GM12878 (cell line): ENCODE measurements around the gene BBLN.

Experiments used
- BCL11A ChIP-seq: IDR thresholded peaks from 2 replicates; pipeline ENCODE4 v1.6.1; 2011; ENCODE audit warnings: low read depth, low read length
- CTCF ChIP-seq, 3 experiments: IDR thresholded peaks in 2 of 3; conservative IDR thresholded peaks in 1 of 3; 2 replicates each; pipeline ENCODE4 v1.5.1; 2011; ENCODE audit warnings: low read depth in 3 of 3, low read length in 3 of 3, mild to moderate bottlenecking in 3 of 3, control low read depth in 2 of 3, moderate library complexity in 2 of 3, inconsistent platforms in 1 of 3, mixed read lengths in 1 of 3; ENCODE audit not compliant: control insufficient read depth in 2 of 3, insufficient read depth in 1 of 3; ENCODE audit errors: extremely low read depth in 1 of 3
- EP300 ChIP-seq, 2 experiments: fragments of 150-350 bp in 1 of 2; IDR thresholded peaks; 2 replicates each; pipeline ENCODE4 v1.6.1; 2011 to 2012; ENCODE audit warnings: low read depth in 2 of 2, low read length in 2 of 2, borderline replicate concordance in 1 of 2, improper control_type of control experiment in 1 of 2, inconsistent platforms in 1 of 2; ENCODE audit not compliant: control insufficient read depth in 1 of 2
- ESRRA ChIP-seq: IDR thresholded peaks from 2 replicates; pipeline ENCODE4 v1.6.1; 2012; ENCODE audit warnings: mild to moderate bottlenecking, low read length, improper control_type of control experiment
- POLR2AphosphoS2 ChIP-seq: IDR thresholded peaks from 2 replicates; pipeline ENCODE4 v1.6.1; 2011; ENCODE audit warnings: low read depth, mild to moderate bottlenecking, low read length, improper control_type of control experiment, moderate library complexity
- TF ChIP-seq, protein P1 (sequence below): fragments of 450-650 bp; IDR thresholded peaks from 2 replicates; pipeline ENCODE4 v1.6.1; 2018; ENCODE audit warnings: mild to moderate bottlenecking, low read depth, moderate library complexity; ENCODE audit not compliant: partially characterized antibody

DNA sequence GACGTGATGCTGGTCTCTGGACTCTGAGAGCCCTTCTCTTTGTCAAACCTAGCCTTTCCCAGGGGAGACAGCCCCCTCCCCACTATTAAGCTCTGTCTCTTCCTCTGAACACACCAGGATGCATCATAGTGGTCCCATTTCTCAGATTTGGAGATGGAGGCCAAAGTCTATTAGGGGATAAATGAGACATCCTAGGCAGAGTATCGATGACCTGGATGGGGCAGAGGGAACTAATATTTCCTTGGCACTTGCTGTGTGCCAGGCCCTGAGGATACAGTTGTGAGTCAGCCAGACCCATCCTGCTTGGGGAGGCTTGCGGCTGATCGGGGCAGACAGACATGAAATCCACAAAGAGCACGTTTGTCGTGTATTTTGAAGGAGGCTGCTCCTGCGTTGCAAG is 48.3 kb downstream of the BBLN start:
- no peak for TF ChIP-seq CTCF (IDR thresholded peaks at IDR 0.05 in 2 of 3, conservative IDR thresholded peaks at IDR 0.05 in 1 of 3; ENCODE audit: control insufficient read depth in 2 of 3, extremely low read depth in 1 of 3, insufficient read depth in 1 of 3, low read depth in 3 of 3, low read length in 3 of 3)
- TF ChIP-seq ESRRA = no peak
- TF ChIP-seq BCL11A = no peak
- TF ChIP-seq EP300 (IDR thresholded peaks at IDR 0.05; ENCODE audit: borderline replicate concordance in 1 of 2, control insufficient read depth in 1 of 2, low read depth in 2 of 2, low read length in 2 of 2) = no peak
- no peak for TF ChIP-seq POLR2AphosphoS2
- TF ChIP-seq, protein P1, sequence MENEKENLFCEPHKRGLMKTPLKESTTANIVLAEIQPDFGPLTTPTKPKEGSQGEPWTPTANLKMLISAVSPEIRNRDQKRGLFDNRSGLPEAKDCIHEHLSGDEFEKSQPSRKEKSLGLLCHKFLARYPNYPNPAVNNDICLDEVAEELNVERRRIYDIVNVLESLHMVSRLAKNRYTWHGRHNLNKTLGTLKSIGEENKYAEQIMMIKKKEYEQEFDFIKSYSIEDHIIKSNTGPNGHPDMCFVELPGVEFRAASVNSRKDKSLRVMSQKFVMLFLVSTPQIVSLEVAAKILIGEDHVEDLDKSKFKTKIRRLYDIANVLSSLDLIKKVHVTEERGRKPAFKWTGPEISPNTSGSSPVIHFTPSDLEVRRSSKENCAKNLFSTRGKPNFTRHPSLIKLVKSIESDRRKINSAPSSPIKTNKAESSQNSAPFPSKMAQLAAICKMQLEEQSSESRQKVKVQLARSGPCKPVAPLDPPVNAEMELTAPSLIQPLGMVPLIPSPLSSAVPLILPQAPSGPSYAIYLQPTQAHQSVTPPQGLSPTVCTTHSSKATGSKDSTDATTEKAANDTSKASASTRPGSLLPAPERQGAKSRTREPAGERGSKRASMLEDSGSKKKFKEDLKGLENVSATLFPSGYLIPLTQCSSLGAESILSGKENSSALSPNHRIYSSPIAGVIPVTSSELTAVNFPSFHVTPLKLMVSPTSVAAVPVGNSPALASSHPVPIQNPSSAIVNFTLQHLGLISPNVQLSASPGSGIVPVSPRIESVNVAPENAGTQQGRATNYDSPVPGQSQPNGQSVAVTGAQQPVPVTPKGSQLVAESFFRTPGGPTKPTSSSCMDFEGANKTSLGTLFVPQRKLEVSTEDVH = no peak
